K562 (cell line): ENCODE results near the gene APOBEC3G. TPM values are rescaled to one million over a fixed set of nuclear protein-coding genes. Genes with fewer than 3 reads are reported as not detected.
A peak's percentile ranks its signal among the peaks of the same experiment; 100 is the strongest.

ENCODE experiments used
- ATAC-seq: fragments of 200-7000 bp; cut with Tn5 transposase; 3 replicates; pipeline ENCODE4 v1.9.1; 2020; ENCODE audit warnings: moderate library complexity
- BruUV-seq: library from RNA; stranded (reverse); fragments of 400-500 nt; replicated peaks from 2 replicates; lab custom pipeline; 2021; lab: Mats Ljungman, UMichigan
- CTCF ChIA-PET: fragments of 300-600 bp; formaldehyde crosslinking; extraction: SDS; loops from one replicate; lab custom pipeline; 2021; ENCODE audit warnings: low intra/inter-chr PET ratio; lab: Yijun Ruan, JAX
- POLR2A ChIA-PET: fragments of 300-600, 350-650 bp; sonication (Branson Sonifier 250); formaldehyde crosslinking; extraction: SDS; loops from one replicate; lab custom pipeline; 2021; ENCODE audit warnings: antibody characterized with exemption, inconsistent platforms; lab: Yijun Ruan, JAX
- DNase-seq, 4 experiments: peaks; one replicate each; pipeline versions ENCODE4 v3.0.0 to v3.0.0-alpha.2; 2011 to 2018; ENCODE audit warnings: low spot score in 3 of 4, mixed read lengths in 3 of 4; ENCODE audit errors: extremely low read depth in 1 of 4
- FAIRE-seq: peaks from 2 replicates; lab custom pipeline; 2011; peaks lifted over from hg19 to GRCh38; lab: Jason Lieb, UNC
- H2AFZ ChIP-seq: 2 replicates; pipeline ENCODE4 v1.6.0; 2011; ENCODE audit warnings: low read depth, low read length, control low read depth, inconsistent platforms
- H3K27ac ChIP-seq: fragments of 200-600 bp; 3 replicates; pipeline ENCODE4 v1.8.0; 2011; ENCODE audit warnings: low read depth, mild to moderate bottlenecking, control low read depth, inconsistent platforms, low read length, moderate library complexity, mixed read lengths; ENCODE audit errors: extremely low read depth
- H3K27me3 ChIP-seq, 2 experiments: fragments of 300-600 bp in 1 of 2; 2 replicates in 1 of 2; 3 replicates in 1 of 2; pipeline versions ENCODE4 v1.6.0 to v1.8.0; 2011; ENCODE audit warnings: inconsistent platforms in 2 of 2, low read length in 2 of 2, mild to moderate bottlenecking in 1 of 2, mixed read lengths in 1 of 2, moderate library complexity in 1 of 2; ENCODE audit not compliant: control insufficient read depth in 2 of 2, insufficient read depth in 2 of 2
- H3K36me3 ChIP-seq: fragments of 300-600 bp; 3 replicates; pipeline ENCODE4 v1.8.0; 2011; ENCODE audit warnings: mild to moderate bottlenecking, low read length, inconsistent platforms; ENCODE audit not compliant: control insufficient read depth, insufficient read depth
- H3K4me1 ChIP-seq, 2 experiments: fragments of 200-600 bp in 1 of 2; replicated peaks in 1 of 2; 2 replicates in 1 of 2; 3 replicates in 1 of 2; pipeline versions ENCODE4 v1.5.1 to v1.8.0; 2011; ENCODE audit warnings: inconsistent platforms in 2 of 2, low read length in 2 of 2, mild to moderate bottlenecking in 1 of 2, mixed read lengths in 1 of 2, moderate library complexity in 1 of 2; ENCODE audit not compliant: control insufficient read depth in 2 of 2, insufficient read depth in 2 of 2
- H3K4me2 ChIP-seq: 2 replicates; pipeline ENCODE4 v1.6.1; 2011; ENCODE audit warnings: low read length, control low read depth, inconsistent platforms, mixed read lengths; ENCODE audit not compliant: insufficient read depth
- H3K4me3 ChIP-seq: fragments of 200-600 bp; sonication (generic), shearing (Covaris generic); 2 replicates; pipeline ENCODE4 v1.5.1; 2016; ENCODE audit warnings: control low read depth, inconsistent platforms
- H3K79me2 ChIP-seq: fragments of 200-600 bp; 3 replicates; pipeline ENCODE4 v1.8.0; 2011; ENCODE audit warnings: low read length, inconsistent platforms; ENCODE audit not compliant: control insufficient read depth, insufficient read depth
- H3K9ac ChIP-seq, 2 experiments: 2 replicates each; pipeline versions ENCODE4 v1.6.0 to v1.6.1; 2011; ENCODE audit warnings: low read depth in 2 of 2, low read length in 2 of 2, control low read depth in 1 of 2, inconsistent platforms in 1 of 2, mild to moderate bottlenecking in 1 of 2, mixed read lengths in 1 of 2; ENCODE audit not compliant: insufficient read depth in 1 of 2
- H3K9me1 ChIP-seq: one replicate; pipeline ENCODE4 v1.6.0; 2011; ENCODE audit warnings: inconsistent platforms, mild to moderate bottlenecking, low read length, moderate library complexity; ENCODE audit not compliant: control insufficient read depth, insufficient read depth
- H3K9me3 ChIP-seq: replicated peaks from 2 replicates; pipeline ENCODE4 v1.5.1; 2011; ENCODE audit warnings: low read depth, low read length, inconsistent platforms; ENCODE audit not compliant: control insufficient read depth, insufficient read depth
- H4K20me1 ChIP-seq: replicated peaks from 2 replicates; pipeline ENCODE4 v1.6.1; 2011; ENCODE audit warnings: low read length, inconsistent platforms, mixed read lengths; ENCODE audit not compliant: control insufficient read depth, insufficient read depth
- ELF2 ChIP-seq: fragments of 250-450 bp; sonication (Bioruptor Pico); IDR thresholded peaks from 2 replicates; pipeline ENCODE4 v1.5.0; 2021; ENCODE audit warnings: mild to moderate bottlenecking
- RBM22 ChIP-seq: fragments of 200-400 bp; formaldehyde crosslinking; IDR thresholded peaks from 2 replicates; pipeline ENCODE4 v1.6.1; 2018; ENCODE audit warnings: low read length, low read depth; ENCODE audit not compliant: poor library complexity, severe bottlenecking
- THRAP3 ChIP-seq: fragments of 450-650 bp; IDR thresholded peaks from 2 replicates; pipeline ENCODE4 v1.6.1; 2016; ENCODE audit warnings: mild to moderate bottlenecking, inconsistent platforms, borderline replicate concordance
- ZNF764 ChIP-seq: fragments of 250-450 bp; sonication (Bioruptor Pico); IDR thresholded peaks from 2 replicates; pipeline ENCODE4 v1.4.0; 2020; ENCODE audit warnings: low read depth, mild to moderate bottlenecking, moderate library complexity
- WGBS: fragments of 100-300 bp; shearing (Covaris generic); methylation state at CpG from one replicate; pipeline ENCODE4 v1.1.6; 2016; ENCODE audit warnings: low coverage, mixed read lengths; ENCODE audit not compliant: insufficient coverage; ENCODE audit errors: missing lambda C conversion rate; 5-methylcytosine and 5-hydroxymethylcytosine counted together
- in situ Hi-C: fragments of 300-500 bp; cut with MboI; formaldehyde crosslinking; loops from 4 replicates; pipeline ENCODE4 v1.15.0; 2018; ENCODE audit warnings: inconsistent platforms, mixed read lengths
- intact Hi-C: fragments of 100-400 bp; cut with micrococcal nuclease; formaldehyde crosslinking; loops from 2 replicates; pipeline ENCODE4 v1.14.2; 2022
- polyA plus RNA-seq, 8 experiments: library from polyadenylated mRNA; depleted of rRNA in 4 of 8; stranded (reverse) in 5 of 8; unstranded in 3 of 8; fragments of >200 nt; fragmentation: Nextera tagmentation in 2 of 8; fragmentation: Illumina TruSeq in 1 of 8; extraction: Ambion mirVana in 2 of 8; extraction: Trizol in 1 of 8; gene quantifications; 2 replicates each; pipeline versions ENCODE4 v1.2.1 to v1.2.3, GENCODE V29; 2011 to 2014; ENCODE audit warnings: inconsistent platforms in 1 of 8, missing spikeins in 1 of 8
- total RNA-seq, 7 experiments: library from RNA; depleted of rRNA in 6 of 7; stranded (reverse); fragments of >200 nt in 6 of 7; fragmentation: Illumina TruSeq in 2 of 7; extraction: Trizol in 2 of 7; gene quantifications; 2 replicates each; pipeline versions ENCODE4 v1.2.1 to v1.2.3, GENCODE V29; 2011 to 2021; ENCODE audit warnings: low replicate concordance in 1 of 7
- TF ChIP-seq, protein P1 (sequence below), 2 experiments: fragments of 450-650 bp; IDR thresholded peaks; 2 replicates each; pipeline ENCODE4 v1.6.1; 2016
- TF ChIP-seq, protein P2 (sequence below): fragments of 450-650 bp; formaldehyde crosslinking; IDR thresholded peaks from 2 replicates; pipeline ENCODE4 v1.4.0; 2020; ENCODE audit warnings: mild to moderate bottlenecking, moderate library complexity
- TF ChIP-seq, protein P3 (sequence below), 2 experiments: fragments of 450-650 bp in 1 of 2; sonication (generic) in 1 of 2; formaldehyde crosslinking in 1 of 2; IDR thresholded peaks; 2 replicates each; pipeline versions ENCODE4 v1.7.1 to v1.9.0; 2016 to 2022; ENCODE audit warnings: inconsistent platforms in 1 of 2, mild to moderate bottlenecking in 1 of 2, missing genetic modification reagents in 1 of 2

The APOBEC3G gene
- total and polyA plus RNA-seq, 9 of the 15 experiments (the other 6 are each of a cell fraction or from before 2014, with no cell fraction given): 5.2 to 20.8 (median 11.4) TPM

DNA sequence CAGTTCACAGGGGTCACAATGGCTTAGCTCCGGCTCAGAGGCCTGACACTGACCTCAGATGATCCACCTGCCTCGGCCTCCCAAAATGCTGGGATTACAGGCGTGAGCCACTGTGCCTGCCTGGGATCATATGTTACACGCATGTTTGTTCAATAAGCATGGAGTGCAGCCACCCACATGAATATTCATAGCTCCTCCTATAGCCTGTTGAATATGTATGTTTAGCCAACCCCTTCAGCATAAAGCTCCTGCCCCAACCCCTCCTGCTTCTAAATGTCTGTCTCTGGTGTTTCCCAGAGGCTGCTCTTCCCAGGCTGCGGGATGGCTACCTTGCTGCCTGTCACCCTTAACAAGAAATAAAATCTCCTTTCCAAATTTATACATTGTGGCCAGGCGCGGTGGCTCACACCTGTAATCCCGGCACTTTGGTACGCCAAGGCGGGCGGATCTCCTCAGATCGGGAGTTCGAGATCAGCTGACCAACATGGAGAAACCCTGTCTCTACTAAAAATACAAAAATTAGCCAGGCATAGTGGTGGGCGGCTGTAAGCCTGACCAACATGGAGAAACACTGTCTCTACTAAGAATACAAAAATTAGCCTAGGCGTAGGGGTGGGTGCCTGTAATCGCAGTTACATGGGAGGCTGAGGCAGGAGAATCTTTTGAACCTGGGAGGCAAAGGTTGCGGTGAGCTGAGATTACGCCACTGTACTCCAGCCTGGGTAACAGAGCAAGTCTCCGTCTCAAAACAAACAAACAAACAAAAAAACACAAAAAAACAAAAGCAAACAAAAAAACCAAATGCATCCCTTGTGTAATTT is 37.6 kb upstream of the APOBEC3G start:
- DNase-seq: no peak
- BruUV-seq: no TSS peak
- H2AFZ ChIP-seq: no peak overlapping the region
- no peaks in the 10 kb centered on the region for H3K9me1 ChIP-seq
- intact Hi-C loops (no loop called here), in situ Hi-C loops (loop anchor here (5.0 kb wide), 1 partner anchor 38 kb away; the partner anchor contains the start of gene APOBEC3G)
- no peaks in the 10 kb centered on the region for H3K36me3 ChIP-seq
- H3K27me3 ChIP-seq: no peaks in the 10 kb centered on the region
- H3K4me1 ChIP-seq: peaks cover 0 to 21% of the 10 kb centered on the region in 2 experiments; a peak in 4 of 5 replicates
- WGBS: 71% methylated on average over 15 of the region's 19 CpGs
- H3K4me2 ChIP-seq: peak overlapping the region; percentile 49; the same call in 1 of the 2 replicates
- peaks cover 14% of the 10 kb centered on the region for H3K79me2 ChIP-seq
- peak; percentile 75 for FAIRE-seq
- H3K4me3 ChIP-seq: no peak overlapping the region
- no peaks in the 10 kb centered on the region for H3K9me3 ChIP-seq
- H3K27ac ChIP-seq: no peak overlapping the region
- H3K9ac ChIP-seq: no peak overlapping the region; a peak in 1 of 4 replicates
- CTCF ChIA-PET: no interaction called here
- POLR2A ChIA-PET: interaction anchor here (1.1 kb wide), 1 partner anchor 55 kb away, joined by 3 read pairs; no protein-coding TSS in a partner anchor
- 0 out of 3 replicates have a peak, but pooled peaks have one; percentile 16 for ATAC-seq
- H4K20me1 ChIP-seq: no peaks in the 10 kb centered on the region
- TF ChIP-seq, protein P1, sequence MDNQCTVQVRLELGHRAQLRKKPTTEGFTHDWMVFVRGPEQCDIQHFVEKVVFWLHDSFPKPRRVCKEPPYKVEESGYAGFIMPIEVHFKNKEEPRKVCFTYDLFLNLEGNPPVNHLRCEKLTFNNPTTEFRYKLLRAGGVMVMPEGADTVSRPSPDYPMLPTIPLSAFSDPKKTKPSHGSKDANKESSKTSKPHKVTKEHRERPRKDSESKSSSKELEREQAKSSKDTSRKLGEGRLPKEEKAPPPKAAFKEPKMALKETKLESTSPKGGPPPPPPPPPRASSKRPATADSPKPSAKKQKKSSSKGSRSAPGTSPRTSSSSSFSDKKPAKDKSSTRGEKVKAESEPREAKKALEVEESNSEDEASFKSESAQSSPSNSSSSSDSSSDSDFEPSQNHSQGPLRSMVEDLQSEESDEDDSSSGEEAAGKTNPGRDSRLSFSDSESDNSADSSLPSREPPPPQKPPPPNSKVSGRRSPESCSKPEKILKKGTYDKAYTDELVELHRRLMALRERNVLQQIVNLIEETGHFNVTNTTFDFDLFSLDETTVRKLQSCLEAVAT (IDR thresholded peaks at IDR 0.05): 0 out of 4 replicates have a peak, but pooled peaks of 1 of the 2 experiments have one; percentile 62
- TF ChIP-seq ZNF764 (CRISPR knock-in tag) (no peak), THRAP3 (0 out of 2 replicates have a peak, but pooled peaks have one; percentile 52), ELF2 (CRISPR knock-in tag) (no peak), RBM22 (no peak)
- TF ChIP-seq, protein P2, sequence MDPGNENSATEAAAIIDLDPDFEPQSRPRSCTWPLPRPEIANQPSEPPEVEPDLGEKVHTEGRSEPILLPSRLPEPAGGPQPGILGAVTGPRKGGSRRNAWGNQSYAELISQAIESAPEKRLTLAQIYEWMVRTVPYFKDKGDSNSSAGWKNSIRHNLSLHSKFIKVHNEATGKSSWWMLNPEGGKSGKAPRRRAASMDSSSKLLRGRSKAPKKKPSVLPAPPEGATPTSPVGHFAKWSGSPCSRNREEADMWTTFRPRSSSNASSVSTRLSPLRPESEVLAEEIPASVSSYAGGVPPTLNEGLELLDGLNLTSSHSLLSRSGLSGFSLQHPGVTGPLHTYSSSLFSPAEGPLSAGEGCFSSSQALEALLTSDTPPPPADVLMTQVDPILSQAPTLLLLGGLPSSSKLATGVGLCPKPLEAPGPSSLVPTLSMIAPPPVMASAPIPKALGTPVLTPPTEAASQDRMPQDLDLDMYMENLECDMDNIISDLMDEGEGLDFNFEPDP: no peak
- TF ChIP-seq, protein P3, sequence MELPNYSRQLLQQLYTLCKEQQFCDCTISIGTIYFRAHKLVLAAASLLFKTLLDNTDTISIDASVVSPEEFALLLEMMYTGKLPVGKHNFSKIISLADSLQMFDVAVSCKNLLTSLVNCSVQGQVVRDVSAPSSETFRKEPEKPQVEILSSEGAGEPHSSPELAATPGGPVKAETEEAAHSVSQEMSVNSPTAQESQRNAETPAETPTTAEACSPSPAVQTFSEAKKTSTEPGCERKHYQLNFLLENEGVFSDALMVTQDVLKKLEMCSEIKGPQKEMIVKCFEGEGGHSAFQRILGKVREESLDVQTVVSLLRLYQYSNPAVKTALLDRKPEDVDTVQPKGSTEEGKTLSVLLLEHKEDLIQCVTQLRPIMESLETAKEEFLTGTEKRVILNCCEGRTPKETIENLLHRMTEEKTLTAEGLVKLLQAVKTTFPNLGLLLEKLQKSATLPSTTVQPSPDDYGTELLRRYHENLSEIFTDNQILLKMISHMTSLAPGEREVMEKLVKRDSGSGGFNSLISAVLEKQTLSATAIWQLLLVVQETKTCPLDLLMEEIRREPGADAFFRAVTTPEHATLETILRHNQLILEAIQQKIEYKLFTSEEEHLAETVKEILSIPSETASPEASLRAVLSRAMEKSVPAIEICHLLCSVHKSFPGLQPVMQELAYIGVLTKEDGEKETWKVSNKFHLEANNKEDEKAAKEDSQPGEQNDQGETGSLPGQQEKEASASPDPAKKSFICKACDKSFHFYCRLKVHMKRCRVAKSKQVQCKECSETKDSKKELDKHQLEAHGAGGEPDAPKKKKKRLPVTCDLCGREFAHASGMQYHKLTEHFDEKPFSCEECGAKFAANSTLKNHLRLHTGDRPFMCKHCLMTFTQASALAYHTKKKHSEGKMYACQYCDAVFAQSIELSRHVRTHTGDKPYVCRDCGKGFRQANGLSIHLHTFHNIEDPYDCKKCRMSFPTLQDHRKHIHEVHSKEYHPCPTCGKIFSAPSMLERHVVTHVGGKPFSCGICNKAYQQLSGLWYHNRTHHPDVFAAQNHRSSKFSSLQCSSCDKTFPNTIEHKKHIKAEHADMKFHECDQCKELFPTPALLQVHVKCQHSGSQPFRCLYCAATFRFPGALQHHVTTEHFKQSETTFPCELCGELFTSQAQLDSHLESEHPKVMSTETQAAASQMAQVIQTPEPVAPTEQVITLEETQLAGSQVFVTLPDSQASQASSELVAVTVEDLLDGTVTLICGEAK (IDR thresholded peaks at IDR 0.05): 0 out of 2 replicates have a peak, but pooled peaks have one; percentile 30
- TF ChIP-seq, protein P3 (CRISPR knock-in tag; IDR thresholded peaks at IDR 0.05): no peak
